CD14-positive monocyte (primary cell): ENCODE measurements around the gene KCNJ5. TPM values are rescaled to one million over a fixed set of nuclear protein-coding genes. Genes with fewer than 3 reads are reported as not detected.
A peak's percentile ranks its signal among the peaks of the same experiment; 100 is the strongest.

ENCODE experiments used
- DNase-seq, 3 donors: peaks; one replicate each; pipeline ENCODE4 v3.0.0-alpha.2; 2011 to 2022
- H2AFZ ChIP-seq: 2 replicates; pipeline ENCODE4 v1.6.0; 2012; ENCODE audit warnings: mild to moderate bottlenecking, low read depth, low read length, inconsistent platforms; ENCODE audit not compliant: insufficient read depth, poor library complexity, severe bottlenecking
- H3K27ac ChIP-seq, 2 donors: 1 replicate in 1 of 2; 2 replicates in 1 of 2; pipeline ENCODE4 v1.5.1; 2012 to 2013; ENCODE audit warnings: low read length in 2 of 2, control low read depth in 1 of 2, inconsistent platforms in 1 of 2, low read depth in 1 of 2, mild to moderate bottlenecking in 1 of 2
- H3K27me3 ChIP-seq, 2 donors: one replicate each; pipeline versions ENCODE4 v1.6.0 to v1.6.1; 2011 to 2013; ENCODE audit warnings: low read length in 2 of 2; ENCODE audit not compliant: control insufficient read depth in 2 of 2, insufficient read depth in 2 of 2
- H3K36me3 ChIP-seq, 2 donors: replicated peaks in 1 of 2; 1 replicate in 1 of 2; 2 replicates in 1 of 2; pipeline versions ENCODE4 v1.5.1 to v1.6.1; 2012 to 2013; ENCODE audit warnings: low read length in 2 of 2, control low read depth in 1 of 2, inconsistent platforms in 1 of 2, mild to moderate bottlenecking in 1 of 2; ENCODE audit not compliant: insufficient read depth in 2 of 2, control insufficient read depth in 1 of 2
- H3K4me1 ChIP-seq, 2 donors: 1 replicate in 1 of 2; 2 replicates in 1 of 2; pipeline versions ENCODE4 v1.5.1 to v1.6.1; 2012 to 2013; ENCODE audit warnings: low read length in 2 of 2, control low read depth in 1 of 2, inconsistent platforms in 1 of 2, mild to moderate bottlenecking in 1 of 2, moderate library complexity in 1 of 2; ENCODE audit not compliant: insufficient read depth in 2 of 2, control insufficient read depth in 1 of 2
- H3K4me2 ChIP-seq: replicated peaks from 2 replicates; pipeline ENCODE3; 2012; ENCODE audit warnings: low read length, moderate library complexity, mild to moderate bottlenecking; ENCODE audit not compliant: poor library complexity, severe bottlenecking; ENCODE audit errors: extremely low read depth
- H3K4me3 ChIP-seq, 3 experiments: fragments of 200-600 bp in 1 of 3; sonication (generic) in 1 of 3; replicated peaks in 1 of 3; 1 replicate in 2 of 3; 2 replicates in 1 of 3; pipeline ENCODE4 v1.5.1; 2011 to 2013; ENCODE audit warnings: low read length in 3 of 3, mild to moderate bottlenecking in 3 of 3, control low read depth in 2 of 3, low read depth in 2 of 3, inconsistent platforms in 1 of 3, moderate library complexity in 1 of 3
- H3K79me2 ChIP-seq: 2 replicates; pipeline ENCODE4 v1.6.0; 2012; ENCODE audit warnings: mild to moderate bottlenecking, control low read depth, inconsistent platforms, low read length, moderate library complexity; ENCODE audit not compliant: insufficient read depth
- H3K9ac ChIP-seq: 2 replicates; pipeline ENCODE4 v1.6.0; 2017; ENCODE audit warnings: low read length, mild to moderate bottlenecking; ENCODE audit not compliant: insufficient read depth, poor library complexity, severe bottlenecking
- H3K9me3 ChIP-seq, 2 donors: replicated peaks in 1 of 2; 1 replicate in 1 of 2; 2 replicates in 1 of 2; pipeline versions ENCODE4 v1.5.1 to v1.6.1; 2012 to 2013; ENCODE audit warnings: low read length in 2 of 2, control low read depth in 1 of 2; ENCODE audit not compliant: control insufficient read depth in 1 of 2, insufficient read depth in 1 of 2
- H4K20me1 ChIP-seq: 2 replicates; pipeline ENCODE4 v1.6.0; 2012; ENCODE audit warnings: mild to moderate bottlenecking, low read length, control low read depth, moderate library complexity; ENCODE audit not compliant: insufficient read depth
- H3K27ac Mint-ChIP-seq, 7 donors: one replicate each; pipeline ENCODE4 v1.8.0; 2020; ENCODE audit warnings: mild to moderate bottlenecking in 7 of 7, mixed read lengths in 7 of 7, moderate library complexity in 6 of 7, inconsistent platforms in 2 of 7
- H3K27me3 Mint-ChIP-seq, 3 donors: one replicate each; pipeline ENCODE4 v1.8.0; 2021 to 2022; ENCODE audit warnings: low read depth in 3 of 3, mild to moderate bottlenecking in 3 of 3, mixed read lengths in 3 of 3, moderate library complexity in 3 of 3, inconsistent platforms in 1 of 3
- H3K36me3 Mint-ChIP-seq, 2 donors: one replicate each; pipeline ENCODE4 v1.8.0; 2020; ENCODE audit warnings: mixed read lengths in 2 of 2, inconsistent platforms in 1 of 2, mild to moderate bottlenecking in 1 of 2
- H3K4me1 Mint-ChIP-seq: one replicate; pipeline ENCODE4 v1.8.0; 2020; ENCODE audit warnings: mild to moderate bottlenecking, mixed read lengths
- H3K4me3 Mint-ChIP-seq, 2 donors: one replicate each; pipeline ENCODE4 v1.8.0; 2020; ENCODE audit warnings: mild to moderate bottlenecking in 2 of 2, mixed read lengths in 2 of 2, moderate library complexity in 1 of 2
- H3K9me3 Mint-ChIP-seq, 7 donors: one replicate each; pipeline ENCODE4 v1.8.0; 2020 to 2022; ENCODE audit warnings: mixed read lengths in 7 of 7, mild to moderate bottlenecking in 6 of 7, moderate library complexity in 6 of 7, inconsistent platforms in 2 of 7
- WGBS: methylation state at CpG from one replicate; pipeline ENCODE4 v1.1.5; 2013; ENCODE audit warnings: missing lambda C conversion rate; ENCODE audit not compliant: insufficient coverage; 5-methylcytosine and 5-hydroxymethylcytosine counted together
- intact Hi-C, 2 donors: fragments of 100-400 bp; cut with micrococcal nuclease; formaldehyde crosslinking; loops; one replicate each; pipeline versions ENCODE4 v1.15.0 to v1.15.1; 2023
- polyA plus RNA-seq, 3 donors: library from polyadenylated mRNA; depleted of rRNA in 1 of 3; unstranded in 2 of 3; stranded (reverse) in 1 of 3; fragments of 300-500 nt in 2 of 3; fragments of >200 nt in 1 of 3; fragmentation: Illumina TruSeq in 2 of 3; gene quantifications; 1 replicate in 2 of 3; 2 replicates in 1 of 3; pipeline ENCODE4 v1.2.3, GENCODE V29; 2012 to 2021
- TF ChIP-seq, protein P1 (sequence below): fragments of 200-600 bp; IDR thresholded peaks from one replicate; pipeline ENCODE4 v1.8.0; 2022; ENCODE audit warnings: antibody characterized with exemption, mild to moderate bottlenecking

KCNJ5 gene
- polyA plus RNA-seq, 3 donors, result 0.03 TPM; not detected in 2

DNA sequence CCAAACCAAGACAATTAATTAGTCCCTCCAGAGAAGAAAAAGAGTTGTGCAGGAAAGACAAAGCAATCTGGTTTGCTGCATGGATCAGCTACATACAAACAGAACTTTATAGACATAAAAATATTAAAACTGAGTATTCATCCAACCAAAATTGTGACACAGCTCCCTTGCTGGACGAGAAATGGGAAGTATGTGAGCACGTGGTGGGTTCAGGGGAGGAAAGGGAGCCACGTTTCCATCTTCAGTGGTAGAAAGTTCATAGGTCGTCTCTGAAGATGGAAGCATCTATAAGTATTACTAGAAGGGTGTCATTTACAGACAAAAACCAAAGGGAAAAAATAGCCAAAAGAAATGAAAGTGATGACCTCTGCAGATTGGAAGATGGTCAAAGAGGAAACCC is 7.1 kb upstream of the KCNJ5 start:
- Mint-ChIP-seq H3K27me3 (peaks cover 1 to 16% (median 13%) of the 10 kb centered on the region in 3 donors), H3K4me1 (peaks cover 16% of the 10 kb centered on the region), H3K4me3 (no peak overlapping the region), H3K9me3 (no peaks in the 10 kb centered on the region), H3K36me3 (no peaks in the 10 kb centered on the region), H3K27ac (no peak overlapping the region)
- Histone ChIP-seq H4K20me1 (no peaks in the 10 kb centered on the region), H3K4me1 (peaks cover 6 to 9% of the 10 kb centered on the region in 2 donors), H3K27me3 (peaks cover 0 to 8% of the 10 kb centered on the region in 2 donors), H2AFZ (no peak overlapping the region), H3K9me3 (no peaks in the 10 kb centered on the region), H3K27ac (no peak overlapping the region), H3K4me3 (no peak overlapping the region), H3K79me2 (no peaks in the 10 kb centered on the region), H3K4me2 (no peak overlapping the region), H3K36me3 (no peaks in the 10 kb centered on the region), H3K9ac (no peak overlapping the region)
- TF ChIP-seq, protein P1, sequence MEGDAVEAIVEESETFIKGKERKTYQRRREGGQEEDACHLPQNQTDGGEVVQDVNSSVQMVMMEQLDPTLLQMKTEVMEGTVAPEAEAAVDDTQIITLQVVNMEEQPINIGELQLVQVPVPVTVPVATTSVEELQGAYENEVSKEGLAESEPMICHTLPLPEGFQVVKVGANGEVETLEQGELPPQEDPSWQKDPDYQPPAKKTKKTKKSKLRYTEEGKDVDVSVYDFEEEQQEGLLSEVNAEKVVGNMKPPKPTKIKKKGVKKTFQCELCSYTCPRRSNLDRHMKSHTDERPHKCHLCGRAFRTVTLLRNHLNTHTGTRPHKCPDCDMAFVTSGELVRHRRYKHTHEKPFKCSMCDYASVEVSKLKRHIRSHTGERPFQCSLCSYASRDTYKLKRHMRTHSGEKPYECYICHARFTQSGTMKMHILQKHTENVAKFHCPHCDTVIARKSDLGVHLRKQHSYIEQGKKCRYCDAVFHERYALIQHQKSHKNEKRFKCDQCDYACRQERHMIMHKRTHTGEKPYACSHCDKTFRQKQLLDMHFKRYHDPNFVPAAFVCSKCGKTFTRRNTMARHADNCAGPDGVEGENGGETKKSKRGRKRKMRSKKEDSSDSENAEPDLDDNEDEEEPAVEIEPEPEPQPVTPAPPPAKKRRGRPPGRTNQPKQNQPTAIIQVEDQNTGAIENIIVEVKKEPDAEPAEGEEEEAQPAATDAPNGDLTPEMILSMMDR, result no peak
- intact Hi-C loops, result loop anchor here in 1 of 2 donors (2.0 to 10.0 kb wide), 2 partner anchors 73 to 451 kb away; no protein-coding TSS in a partner anchor
- DNase-seq, result no peak
- no CpG with 5 or more reads among the region's 4 CpGs for WGBS

DNA sequence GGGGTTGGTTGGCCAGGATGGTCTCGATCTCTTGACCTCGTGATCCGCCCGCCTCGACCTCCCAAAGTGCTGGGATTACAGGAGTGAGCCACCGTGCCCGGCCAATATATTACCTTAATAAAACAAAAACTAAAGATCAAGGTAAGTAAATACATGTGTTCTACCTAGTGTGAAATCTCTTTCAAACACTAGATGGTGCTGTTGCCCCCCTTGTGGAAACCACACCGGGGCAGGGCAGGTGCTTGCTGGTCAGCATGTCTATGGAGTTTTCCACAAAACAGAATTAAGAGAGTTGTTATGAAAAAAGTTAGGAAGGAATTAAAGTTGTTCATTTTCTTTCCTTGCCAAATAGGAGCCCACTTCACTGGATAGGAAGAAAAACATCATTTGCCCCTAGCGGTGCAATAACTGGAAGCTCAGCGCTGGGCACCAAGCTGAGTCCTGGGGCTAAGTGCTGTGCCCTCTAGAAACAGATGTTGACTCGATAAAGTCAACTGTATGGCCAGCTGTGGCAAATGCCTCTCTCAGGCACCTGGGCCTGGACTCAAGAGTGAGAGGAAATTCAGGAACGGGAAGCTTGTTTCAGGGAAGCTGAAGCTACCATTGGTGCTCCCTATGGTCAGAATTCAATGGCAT is 6.3 kb upstream of the KCNJ5 start:
- no peak overlapping the region for H3K4me2 ChIP-seq
- H3K9me3 ChIP-seq, result no peaks in the 10 kb centered on the region
- no peak overlapping the region for H3K27ac ChIP-seq
- intact Hi-C loops, result loop anchor here in 1 of 2 donors (2.0 to 10.0 kb wide), 2 partner anchors 72 to 450 kb away; no protein-coding TSS in a partner anchor
- peaks cover 7 to 16% of the 10 kb centered on the region in 2 donors for H3K27me3 ChIP-seq
- H3K4me3 ChIP-seq, result no peak overlapping the region
- H3K9ac ChIP-seq, result no peak overlapping the region
- DNase-seq, result peak; percentile 44 to 61 (median 54)
- Mint-ChIP-seq H3K4me1 (peaks cover 16% of the 10 kb centered on the region), H3K27me3 (peaks cover 9 to 23% (median 19%) of the 10 kb centered on the region in 3 donors), H3K36me3 (no peaks in the 10 kb centered on the region), H3K4me3 (no peak overlapping the region), H3K27ac (no peak overlapping the region), H3K9me3 (peaks cover 0 to 3% (median 0%) of the 10 kb centered on the region in 7 donors)
- peaks cover 6 to 9% of the 10 kb centered on the region in 2 donors for H3K4me1 ChIP-seq
- no peaks in the 10 kb centered on the region for H3K79me2 ChIP-seq
- TF ChIP-seq, protein P1, result peak; percentile 90
- no peaks in the 10 kb centered on the region for H3K36me3 ChIP-seq
- H2AFZ ChIP-seq, result no peak overlapping the region
- WGBS, result 62% methylated on average over 5 of the region's 12 CpGs
- H4K20me1 ChIP-seq, result no peaks in the 10 kb centered on the region
